ENCODE measurements around the gene DPM3.

GRCh38 chr1:155125946-155126555 is 14.3 kb downstream of the DPM3 start:
- no peak for TF ChIP-seq NONO (IDR thresholded peaks at IDR 0.05; ENCODE audit: low read depth in 2 of 2, low read length in 1 of 2)
- no peak for TF ChIP-seq ZNF668 (CRISPR knock-in tag; IDR thresholded peaks at IDR 0.05)
- TF ChIP-seq, protein P1, sequence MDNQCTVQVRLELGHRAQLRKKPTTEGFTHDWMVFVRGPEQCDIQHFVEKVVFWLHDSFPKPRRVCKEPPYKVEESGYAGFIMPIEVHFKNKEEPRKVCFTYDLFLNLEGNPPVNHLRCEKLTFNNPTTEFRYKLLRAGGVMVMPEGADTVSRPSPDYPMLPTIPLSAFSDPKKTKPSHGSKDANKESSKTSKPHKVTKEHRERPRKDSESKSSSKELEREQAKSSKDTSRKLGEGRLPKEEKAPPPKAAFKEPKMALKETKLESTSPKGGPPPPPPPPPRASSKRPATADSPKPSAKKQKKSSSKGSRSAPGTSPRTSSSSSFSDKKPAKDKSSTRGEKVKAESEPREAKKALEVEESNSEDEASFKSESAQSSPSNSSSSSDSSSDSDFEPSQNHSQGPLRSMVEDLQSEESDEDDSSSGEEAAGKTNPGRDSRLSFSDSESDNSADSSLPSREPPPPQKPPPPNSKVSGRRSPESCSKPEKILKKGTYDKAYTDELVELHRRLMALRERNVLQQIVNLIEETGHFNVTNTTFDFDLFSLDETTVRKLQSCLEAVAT (IDR thresholded peaks at IDR 0.05) = no peak
- TF ChIP-seq PTBP1 (IDR thresholded peaks at IDR 0.05; ENCODE audit: low read depth, low read length) = no peak
- TF ChIP-seq CBFB (CRISPR knock-in tag; IDR thresholded peaks at IDR 0.05) = no peak
- TF ChIP-seq SIN3A (IDR thresholded peaks at IDR 0.05; ENCODE audit: borderline replicate concordance in 2 of 2, control insufficient read depth in 1 of 2, low read depth in 2 of 2, low read length in 2 of 2) = no peak
- no peak for TF ChIP-seq RCOR1 (IDR thresholded peaks at IDR 0.05; ENCODE audit: borderline replicate concordance in 1 of 2, low read depth in 2 of 2, low read length in 2 of 2)
- TF ChIP-seq, protein P2, sequence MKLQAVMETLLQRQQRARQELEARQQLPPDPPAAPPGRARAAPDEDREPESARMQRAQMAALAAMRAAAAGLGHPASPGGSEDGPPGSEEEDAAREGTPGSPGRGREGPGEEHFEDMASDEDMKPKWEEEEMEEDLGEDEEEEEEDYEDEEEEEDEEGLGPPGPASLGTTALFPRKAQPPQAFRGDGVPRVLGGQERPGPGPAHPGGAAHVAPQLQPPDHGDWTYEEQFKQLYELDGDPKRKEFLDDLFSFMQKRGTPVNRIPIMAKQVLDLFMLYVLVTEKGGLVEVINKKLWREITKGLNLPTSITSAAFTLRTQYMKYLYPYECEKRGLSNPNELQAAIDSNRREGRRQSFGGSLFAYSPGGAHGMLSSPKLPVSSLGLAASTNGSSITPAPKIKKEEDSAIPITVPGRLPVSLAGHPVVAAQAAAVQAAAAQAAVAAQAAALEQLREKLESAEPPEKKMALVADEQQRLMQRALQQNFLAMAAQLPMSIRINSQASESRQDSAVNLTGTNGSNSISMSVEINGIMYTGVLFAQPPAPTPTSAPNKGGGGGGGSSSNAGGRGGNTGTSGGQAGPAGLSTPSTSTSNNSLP (IDR thresholded peaks at IDR 0.05; ENCODE audit: borderline replicate concordance, low read depth, low read length) = no peak
- TF ChIP-seq GTF2F1 (IDR thresholded peaks at IDR 0.05; ENCODE audit: low read depth, low read length) = no peak
- TF ChIP-seq, protein P3, sequence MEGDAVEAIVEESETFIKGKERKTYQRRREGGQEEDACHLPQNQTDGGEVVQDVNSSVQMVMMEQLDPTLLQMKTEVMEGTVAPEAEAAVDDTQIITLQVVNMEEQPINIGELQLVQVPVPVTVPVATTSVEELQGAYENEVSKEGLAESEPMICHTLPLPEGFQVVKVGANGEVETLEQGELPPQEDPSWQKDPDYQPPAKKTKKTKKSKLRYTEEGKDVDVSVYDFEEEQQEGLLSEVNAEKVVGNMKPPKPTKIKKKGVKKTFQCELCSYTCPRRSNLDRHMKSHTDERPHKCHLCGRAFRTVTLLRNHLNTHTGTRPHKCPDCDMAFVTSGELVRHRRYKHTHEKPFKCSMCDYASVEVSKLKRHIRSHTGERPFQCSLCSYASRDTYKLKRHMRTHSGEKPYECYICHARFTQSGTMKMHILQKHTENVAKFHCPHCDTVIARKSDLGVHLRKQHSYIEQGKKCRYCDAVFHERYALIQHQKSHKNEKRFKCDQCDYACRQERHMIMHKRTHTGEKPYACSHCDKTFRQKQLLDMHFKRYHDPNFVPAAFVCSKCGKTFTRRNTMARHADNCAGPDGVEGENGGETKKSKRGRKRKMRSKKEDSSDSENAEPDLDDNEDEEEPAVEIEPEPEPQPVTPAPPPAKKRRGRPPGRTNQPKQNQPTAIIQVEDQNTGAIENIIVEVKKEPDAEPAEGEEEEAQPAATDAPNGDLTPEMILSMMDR (IDR thresholded peaks at IDR 0.05 in 2 of 3, conservative IDR thresholded peaks at IDR 0.05 in 1 of 3; ENCODE audit: insufficient read depth in 2 of 3, low read depth in 1 of 3, low read length in 3 of 3) = no peak
- TF ChIP-seq PHB2 (IDR thresholded peaks at IDR 0.05; ENCODE audit: low read depth) = no peak
- no peak for TF ChIP-seq EP300 (IDR thresholded peaks at IDR 0.05; ENCODE audit: low read length)
- TF ChIP-seq SREBF1 (IDR thresholded peaks at IDR 0.05; ENCODE audit: borderline replicate concordance, low read depth, low read length) = no peak
- TF ChIP-seq MEF2A (IDR thresholded peaks at IDR 0.05; ENCODE audit: control insufficient read depth, low read depth, low read length) = no peak

All from K562 (cell line).